Fibroblast of lung (primary cell): Measurements from ENCODE around the gene KIZ. TPM values are rescaled to one million over a fixed set of nuclear protein-coding genes. Genes with fewer than 3 reads are reported as not detected.

Experiments used
- DNase-seq, 2 donors: peaks; one replicate each; pipeline versions ENCODE4 v3.0.0 to v3.0.0-alpha.2; 2010; ENCODE audit warnings: low read depth in 2 of 2
- H2AFZ ChIP-seq: 2 replicates; pipeline ENCODE4 v1.5.1; 2012; ENCODE audit warnings: low read length, control low read depth, inconsistent platforms
- H3K27ac ChIP-seq: 2 replicates; pipeline ENCODE4 v1.5.1; 2011; ENCODE audit warnings: low read length, control low read depth; ENCODE audit not compliant: insufficient read depth
- H3K27me3 ChIP-seq: 2 replicates; pipeline ENCODE4 v1.5.1; 2011; ENCODE audit warnings: mild to moderate bottlenecking, low read length; ENCODE audit not compliant: control insufficient read depth, insufficient read depth
- H3K36me3 ChIP-seq: 2 replicates; pipeline ENCODE4 v1.5.1; 2011; ENCODE audit warnings: low read length; ENCODE audit not compliant: control insufficient read depth, insufficient read depth
- H3K4me1 ChIP-seq: 2 replicates; pipeline ENCODE4 v1.5.1; 2011; ENCODE audit warnings: low read length; ENCODE audit not compliant: control insufficient read depth, insufficient read depth; ENCODE audit errors: extremely low read depth
- H3K4me2 ChIP-seq: 2 replicates; pipeline ENCODE4 v1.5.1; 2011; ENCODE audit warnings: low read length, control low read depth; ENCODE audit not compliant: insufficient read depth; ENCODE audit errors: extremely low read depth
- H3K4me3 ChIP-seq, 4 experiments: fragments of 200-600 bp in 1 of 4; sonication (generic) in 1 of 4; replicated peaks in 1 of 4; 2 replicates each; pipeline ENCODE4 v1.5.1; 2011 to 2016; ENCODE audit warnings: low read length in 4 of 4, low read depth in 3 of 4, mild to moderate bottlenecking in 3 of 4, control low read depth in 2 of 4, inconsistent platforms in 1 of 4, mixed read lengths in 1 of 4; ENCODE audit not compliant: insufficient read depth in 1 of 4; ENCODE audit errors: control extremely low read depth in 1 of 4
- H3K79me2 ChIP-seq: 2 replicates; pipeline ENCODE4 v1.5.1; 2012; ENCODE audit warnings: mild to moderate bottlenecking, low read length, inconsistent platforms; ENCODE audit not compliant: control insufficient read depth, insufficient read depth
- H3K9ac ChIP-seq: 2 replicates; pipeline ENCODE4 v1.5.1; 2011; ENCODE audit warnings: mild to moderate bottlenecking, low read length, control low read depth; ENCODE audit not compliant: insufficient read depth
- H3K9me3 ChIP-seq: 2 replicates; pipeline ENCODE4 v1.5.1; 2012; ENCODE audit warnings: low read depth, low read length; ENCODE audit not compliant: control insufficient read depth, insufficient read depth
- H4K20me1 ChIP-seq: 2 replicates; pipeline ENCODE4 v1.5.1; 2011; ENCODE audit warnings: low read length; ENCODE audit not compliant: control insufficient read depth, insufficient read depth; ENCODE audit errors: extremely low read depth
- CTCF ChIP-seq, 2 donors: IDR thresholded peaks in 1 of 2; conservative IDR thresholded peaks in 1 of 2; 1 replicate in 1 of 2; 2 replicates in 1 of 2; pipeline ENCODE4 v1.5.1; 2011 to 2012; ENCODE audit warnings: low read length in 2 of 2, control low read depth in 1 of 2, inconsistent platforms in 1 of 2, low read depth in 1 of 2, mild to moderate bottlenecking in 1 of 2
- EZH2 ChIP-seq: IDR thresholded peaks from 2 replicates; pipeline ENCODE4 v1.5.1; 2012; ENCODE audit warnings: low read length, control low read depth, mild to moderate bottlenecking; ENCODE audit errors: missing control alignments
- polyA plus RNA-seq, 2 donors: library from polyadenylated mRNA; depleted of rRNA in 1 of 2; stranded (reverse) in 1 of 2; unstranded in 1 of 2; fragments of >200 nt; gene quantifications; 2 replicates each; pipeline ENCODE4 v1.2.1, GENCODE V29; 2011 to 2012; ENCODE audit warnings: missing spikeins in 1 of 2
- total RNA-seq: library from RNA; depleted of rRNA; stranded (reverse); fragments of >200 nt; gene quantifications from 2 replicates; pipeline ENCODE4 v1.2.1, GENCODE V29; 2014

Gene KIZ
- total and polyA plus RNA-seq, 2 donors (not counting 1 experiment from before 2014, with no cell fraction given), result 11.5 to 23.5 TPM

GRCh38 chr20:21208999-21209398 is 83.1 kb downstream of the KIZ start:
- Histone ChIP-seq H3K79me2 (no peaks in the 10 kb centered on the region), H3K36me3 (no peaks in the 10 kb centered on the region), H3K27me3 (no peaks in the 10 kb centered on the region), H2AFZ (no peak overlapping the region), H3K4me3 (no peak overlapping the region), H4K20me1 (no peaks in the 10 kb centered on the region), H3K9me3 (no peaks in the 10 kb centered on the region), H3K9ac (no peak overlapping the region), H3K4me1 (no peaks in the 10 kb centered on the region), H3K27ac (no peak overlapping the region), H3K4me2 (no peak overlapping the region)
- TF ChIP-seq CTCF (conservative IDR thresholded peaks at IDR 0.05 in 1 of 2, IDR thresholded peaks at IDR 0.05 in 1 of 2; ENCODE audit: low read depth in 1 of 2, low read length in 2 of 2) (no peak), EZH2 (no peak)
- no peak for DNase-seq

DNA sequence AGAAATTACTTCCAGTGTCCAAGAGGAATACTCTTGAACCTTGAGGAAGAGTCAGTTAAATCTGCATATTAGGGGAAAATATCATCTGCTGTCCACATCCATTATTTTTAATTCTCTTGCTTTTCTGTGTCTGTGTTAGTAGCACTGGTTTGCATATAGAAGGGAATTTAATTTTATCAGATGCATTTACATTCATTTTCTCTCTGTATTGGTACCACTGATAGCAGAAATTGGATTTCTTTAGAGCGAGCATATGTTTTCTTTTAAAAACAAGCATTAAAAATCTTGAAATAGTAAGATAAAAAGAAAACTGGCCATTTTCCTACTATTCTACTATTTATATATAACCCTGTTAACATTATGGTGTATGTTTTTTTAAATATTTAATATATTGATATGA is 83.8 kb downstream of the KIZ start:
- H3K79me2 ChIP-seq, result no peaks in the 10 kb centered on the region
- no peak overlapping the region for H3K27ac ChIP-seq
- H2AFZ ChIP-seq, result no peak overlapping the region
- no peaks in the 10 kb centered on the region for H3K27me3 ChIP-seq
- no peak overlapping the region for H3K9ac ChIP-seq
- H3K36me3 ChIP-seq, result no peaks in the 10 kb centered on the region
- H4K20me1 ChIP-seq, result no peaks in the 10 kb centered on the region
- H3K4me1 ChIP-seq, result no peaks in the 10 kb centered on the region
- no peak overlapping the region for H3K4me2 ChIP-seq
- no peak for TF ChIP-seq EZH2
- no peak for TF ChIP-seq CTCF (conservative IDR thresholded peaks at IDR 0.05 in 1 of 2, IDR thresholded peaks at IDR 0.05 in 1 of 2; ENCODE audit: low read depth in 1 of 2, low read length in 2 of 2)
- DNase-seq, result no peak
- no peaks in the 10 kb centered on the region for H3K9me3 ChIP-seq
- no peak overlapping the region for H3K4me3 ChIP-seq

- Histone ChIP-seq H3K9ac (no peak overlapping the region), H3K4me3 (no peak overlapping the region), H4K20me1 (no peaks in the 10 kb centered on the region), H3K4me2 (no peak overlapping the region), H3K36me3 (no peaks in the 10 kb centered on the region), H3K79me2 (no peaks in the 10 kb centered on the region), H3K27ac (no peak overlapping the region), H3K27me3 (no peaks in the 10 kb centered on the region), H3K9me3 (no peaks in the 10 kb centered on the region), H3K4me1 (no peaks in the 10 kb centered on the region), H2AFZ (no peak overlapping the region)
- no peak for DNase-seq
- TF ChIP-seq CTCF (conservative IDR thresholded peaks at IDR 0.05 in 1 of 2, IDR thresholded peaks at IDR 0.05 in 1 of 2; ENCODE audit: low read depth in 1 of 2, low read length in 2 of 2), result no peak
- TF ChIP-seq EZH2, result no peak
Observed at GRCh38 chr20:21213691-21214090, 87.8 kb downstream of the KIZ start.
